Prostate gland (tissue), 2 donors: ENCODE data around the gene SLC11A1. TPM values are rescaled to one million over a fixed set of nuclear protein-coding genes. Genes with fewer than 3 reads are reported as not detected.
A peak's percentile ranks its signal among the peaks of the same experiment; 100 is the strongest.

Experiments used
- DNase-seq: peaks from one replicate; pipeline ENCODE4 v3.0.0-alpha.2; 2019; ENCODE audit warnings: low spot score
- H3K27ac ChIP-seq, 2 donors: fragments of 200-600 bp; sonication (generic); 2 replicates each; pipeline ENCODE4 v1.5.1; 2017 to 2019
- H3K27me3 ChIP-seq: fragments of 200-600 bp; sonication (generic); replicated peaks from 2 replicates; pipeline ENCODE4 v1.5.1; 2019; ENCODE audit not compliant: insufficient read depth
- H3K36me3 ChIP-seq, 2 donors: fragments of 200-600 bp; sonication (generic); 1 replicate in 1 of 2; 2 replicates in 1 of 2; pipeline versions ENCODE4 v1.5.1 to v1.8.1; 2017 to 2019
- H3K4me1 ChIP-seq: fragments of 200-600 bp; sonication (generic); replicated peaks from 2 replicates; pipeline ENCODE4 v1.5.1; 2019
- H3K4me3 ChIP-seq, 2 donors: fragments of 200-600 bp; sonication (generic); 2 replicates each; pipeline ENCODE4 v1.5.1; 2017 to 2019
- H3K9me3 ChIP-seq: fragments of 200-600 bp; sonication (generic); 2 replicates; pipeline ENCODE4 v1.5.1; 2017
- POLR2A ChIP-seq: fragments of 450-650 bp; IDR thresholded peaks from one replicate; pipeline ENCODE4 v1.6.1; 2016; ENCODE audit warnings: antibody characterized with exemption, mild to moderate bottlenecking
- POLR2AphosphoS5 ChIP-seq: sonication (generic); formaldehyde crosslinking; IDR thresholded peaks from one replicate; pipeline ENCODE4 v1.6.1; 2017; ENCODE audit warnings: antibody characterized with exemption
- WGBS: methylation state at CpG from one replicate; pipeline ENCODE4 v1.1.5; 2018; 5-methylcytosine and 5-hydroxymethylcytosine counted together
- intact Hi-C: fragments of 100-400 bp; cut with DNase I; formaldehyde crosslinking; loops from one replicate; pipeline ENCODE4 v1.14.2; 2022
- total RNA-seq, 2 donors: library from RNA; depleted of rRNA; stranded (reverse); fragments of >200 nt; gene quantifications; one replicate each; pipeline ENCODE4 v1.1.0, GENCODE V29; 2016
- TF ChIP-seq, protein P1 (sequence below), 4 experiments: fragments of 200-600 bp in 2 of 4; fragments of 450-650 bp in 2 of 4; sonication (generic) in 2 of 4; IDR thresholded peaks; 1 replicate in 3 of 4; 2 replicates in 1 of 4; pipeline ENCODE4 v1.5.1; 2016 to 2019; ENCODE audit warnings: antibody characterized with exemption in 4 of 4, mild to moderate bottlenecking in 2 of 4, moderate library complexity in 2 of 4

SLC11A1 gene
- total RNA-seq, 2 donors from 2014 or later = 10.8 to 11.4 TPM

DNA sequence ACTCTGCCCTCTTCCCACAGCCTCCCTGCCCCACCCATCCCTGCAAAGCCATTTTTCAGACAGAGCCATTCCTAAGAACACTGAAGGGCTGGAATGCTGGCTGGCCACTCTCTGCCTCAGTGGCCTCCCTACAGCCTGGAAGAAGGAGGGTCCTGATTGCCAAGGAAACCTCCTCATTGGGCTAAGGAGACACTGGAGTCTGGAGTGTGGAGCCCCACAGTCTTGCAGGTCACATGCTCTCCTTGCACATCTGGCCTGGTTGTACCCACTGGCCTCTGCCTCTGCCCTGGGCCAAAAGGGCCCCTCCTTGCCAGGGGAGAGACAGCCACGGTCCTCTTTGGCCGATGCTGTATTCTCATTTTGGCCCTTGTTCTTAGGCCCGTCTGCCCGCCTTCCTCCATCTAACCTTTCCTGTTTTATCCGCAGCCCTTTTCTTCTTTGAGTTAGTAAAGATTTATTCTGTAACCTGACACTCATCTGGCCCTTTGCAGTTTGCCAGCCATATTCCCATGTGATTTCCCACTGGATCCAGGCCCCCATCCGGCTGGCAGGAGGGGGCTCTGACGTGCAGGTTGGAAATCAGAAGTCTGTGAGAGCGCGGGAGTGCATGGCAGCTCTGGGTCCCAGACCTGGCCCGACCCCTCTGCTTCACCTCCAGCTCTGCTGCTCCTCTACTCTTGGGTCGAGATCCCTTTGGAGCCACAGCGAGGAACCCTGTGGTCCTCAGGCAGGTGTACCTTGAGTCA lies 36.4 kb upstream of the SLC11A1 start:
- Histone ChIP-seq H3K27me3 (no peaks in the 10 kb centered on the region), H3K4me1 (no peaks in the 10 kb centered on the region), H3K4me3 (no peak overlapping the region), H3K36me3 (no peaks in the 10 kb centered on the region), H3K27ac (peak overlapping the region; percentile 60 to 70), H3K9me3 (no peaks in the 10 kb centered on the region)
- peak; percentile 64 for TF ChIP-seq POLR2AphosphoS5
- TF ChIP-seq, protein P1, sequence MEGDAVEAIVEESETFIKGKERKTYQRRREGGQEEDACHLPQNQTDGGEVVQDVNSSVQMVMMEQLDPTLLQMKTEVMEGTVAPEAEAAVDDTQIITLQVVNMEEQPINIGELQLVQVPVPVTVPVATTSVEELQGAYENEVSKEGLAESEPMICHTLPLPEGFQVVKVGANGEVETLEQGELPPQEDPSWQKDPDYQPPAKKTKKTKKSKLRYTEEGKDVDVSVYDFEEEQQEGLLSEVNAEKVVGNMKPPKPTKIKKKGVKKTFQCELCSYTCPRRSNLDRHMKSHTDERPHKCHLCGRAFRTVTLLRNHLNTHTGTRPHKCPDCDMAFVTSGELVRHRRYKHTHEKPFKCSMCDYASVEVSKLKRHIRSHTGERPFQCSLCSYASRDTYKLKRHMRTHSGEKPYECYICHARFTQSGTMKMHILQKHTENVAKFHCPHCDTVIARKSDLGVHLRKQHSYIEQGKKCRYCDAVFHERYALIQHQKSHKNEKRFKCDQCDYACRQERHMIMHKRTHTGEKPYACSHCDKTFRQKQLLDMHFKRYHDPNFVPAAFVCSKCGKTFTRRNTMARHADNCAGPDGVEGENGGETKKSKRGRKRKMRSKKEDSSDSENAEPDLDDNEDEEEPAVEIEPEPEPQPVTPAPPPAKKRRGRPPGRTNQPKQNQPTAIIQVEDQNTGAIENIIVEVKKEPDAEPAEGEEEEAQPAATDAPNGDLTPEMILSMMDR (IDR thresholded peaks at IDR 0.05) = no peak
- 55% methylated on average over 12 of the region's 12 CpGs for WGBS
- DNase-seq = peak; percentile 45
- intact Hi-C loops = no loop called here

GRCh38 chr2:218347172-218347571 lies 34.9 kb upstream of the SLC11A1 start:
- intact Hi-C loops = no loop called here
- 81% methylated on average over 5 of the region's 5 CpGs for WGBS

GRCh38 chr2:218354045-218354444 lies 28.0 kb upstream of the SLC11A1 start:
- H3K27me3 ChIP-seq = no peaks in the 10 kb centered on the region
- TF ChIP-seq POLR2AphosphoS5 = no peak
- TF ChIP-seq, protein P1 (IDR thresholded peaks at IDR 0.05) = no peak
- TF ChIP-seq POLR2A = no peak
- H3K4me3 ChIP-seq = no peak overlapping the region
- no peaks in the 10 kb centered on the region for H3K36me3 ChIP-seq
- WGBS = 96% methylated on average over 14 of the region's 14 CpGs
- no peaks in the 10 kb centered on the region for H3K9me3 ChIP-seq
- H3K4me1 ChIP-seq = no peaks in the 10 kb centered on the region
- no peak for DNase-seq
- intact Hi-C loops = no loop called here
- H3K27ac ChIP-seq = no peak overlapping the region

More at GRCh38 chr2:218347172-218347571, 34.9 kb upstream of the SLC11A1 start:
- H3K4me3 ChIP-seq = no peak overlapping the region
- H3K4me1 ChIP-seq = no peaks in the 10 kb centered on the region
- TF ChIP-seq POLR2A (no peak), POLR2AphosphoS5 (no peak)
- TF ChIP-seq, protein P1 (IDR thresholded peaks at IDR 0.05) = no peak
- H3K9me3 ChIP-seq = no peaks in the 10 kb centered on the region
- peak overlapping the region in 1 of 2 donors; percentile 70 for H3K27ac ChIP-seq
- H3K36me3 ChIP-seq = no peaks in the 10 kb centered on the region
- DNase-seq = no peak
- no peaks in the 10 kb centered on the region for H3K27me3 ChIP-seq

GRCh38 chr2:218354850-218355443 lies 27.1 kb upstream of the SLC11A1 start:
- no peak overlapping the region for H3K27ac ChIP-seq
- intact Hi-C loops = loop anchor here (5.0 kb wide), 1 partner anchor 53 kb away; no protein-coding TSS in a partner anchor
- TF ChIP-seq, protein P1 (IDR thresholded peaks at IDR 0.05) = no peak
- TF ChIP-seq POLR2AphosphoS5 (no peak), POLR2A (no peak)
- DNase-seq = no peak
- H3K27me3 ChIP-seq = no peaks in the 10 kb centered on the region
- no peaks in the 10 kb centered on the region for H3K9me3 ChIP-seq
- 82% methylated on average over 20 of the region's 20 CpGs for WGBS
- no peak overlapping the region for H3K4me3 ChIP-seq
- no peaks in the 10 kb centered on the region for H3K4me1 ChIP-seq
- no peaks in the 10 kb centered on the region for H3K36me3 ChIP-seq
